Caco-2 (cell line): ENCODE results near the gene CDX2. TPM values are rescaled to one million over a fixed set of nuclear protein-coding genes. Genes with fewer than 3 reads are reported as not detected.

Experiments
- BruUV-seq: library from RNA; stranded (reverse); fragments of 400-500 nt; replicated peaks from 2 replicates; lab custom pipeline; 2021; lab: Mats Ljungman, UMichigan
- CTCF ChIA-PET: fragments of 300-600 bp; sonication (Branson Sonifier 250); formaldehyde crosslinking; loops from one replicate; lab custom pipeline; 2022; ENCODE audit warnings: antibody characterized with exemption; lab: Charles Lee
- POLR2A ChIA-PET: fragments of 300-600 bp; sonication (Branson Sonifier 250); formaldehyde crosslinking; loops from one replicate; lab custom pipeline; 2022; ENCODE audit warnings: antibody characterized with exemption; lab: Charles Lee
- DNase-seq, 2 experiments: peaks; one replicate each; pipeline versions ENCODE4 v3.0.0 to v3.0.0-alpha.2; 2020 to 2022
- H3K27me3 ChIP-seq: replicated peaks from 2 replicates; pipeline ENCODE4 v1.6.0; 2011; ENCODE audit warnings: low read length; ENCODE audit not compliant: control insufficient read depth, insufficient read depth
- H3K36me3 ChIP-seq: 2 replicates; pipeline ENCODE4 v1.5.1; 2011; ENCODE audit warnings: low read length; ENCODE audit not compliant: control insufficient read depth, insufficient read depth
- H3K4me1 ChIP-seq: fragments of 250-450 bp; sonication (Bioruptor Pico); 2 replicates; pipeline ENCODE4 v1.5.1; 2020; ENCODE audit warnings: mild to moderate bottlenecking
- H3K4me3 ChIP-seq: 2 replicates; pipeline ENCODE4 v1.5.1; 2011; ENCODE audit warnings: low read depth, mild to moderate bottlenecking, control low read depth, low read length
- H3K9me3 ChIP-seq: fragments of 250-450 bp; sonication (Bioruptor Pico); 2 replicates; pipeline ENCODE4 v1.5.1; 2020; ENCODE audit warnings: mild to moderate bottlenecking, moderate library complexity
- H3K27ac Mint-ChIP-seq: one replicate; pipeline ENCODE4 v1.8.0; 2022; ENCODE audit warnings: mixed read lengths; ENCODE audit not compliant: unreplicated experiment
- H3K27me3 Mint-ChIP-seq: one replicate; pipeline ENCODE4 v1.8.0; 2022; ENCODE audit warnings: mixed read lengths; ENCODE audit not compliant: insufficient read depth, unreplicated experiment
- H3K36me3 Mint-ChIP-seq: one replicate; pipeline ENCODE4 v1.8.0; 2022; ENCODE audit warnings: mild to moderate bottlenecking, mixed read lengths; ENCODE audit not compliant: insufficient read depth, unreplicated experiment
- H3K4me1 Mint-ChIP-seq: one replicate; pipeline ENCODE4 v1.8.0; 2022; ENCODE audit warnings: low read depth, mixed read lengths; ENCODE audit not compliant: unreplicated experiment
- H3K4me3 Mint-ChIP-seq: one replicate; pipeline ENCODE4 v1.8.0; 2022; ENCODE audit warnings: mild to moderate bottlenecking, moderate library complexity, mixed read lengths; ENCODE audit not compliant: unreplicated experiment
- H3K9me3 Mint-ChIP-seq: one replicate; pipeline ENCODE4 v1.8.0; 2022; ENCODE audit warnings: mixed read lengths; ENCODE audit not compliant: unreplicated experiment
- intact Hi-C: fragments of 100-400 bp; cut with micrococcal nuclease; formaldehyde crosslinking; loops from one replicate; pipeline ENCODE4 v1.10.0; 2022; ENCODE audit not compliant: unreplicated experiment
- total RNA-seq: library from RNA; stranded (reverse); gene quantifications from 2 replicates; pipeline ENCODE4 v1.2.3, GENCODE V29; 2022
- TF ChIP-seq, protein P1 (sequence below), 2 experiments: fragments of 200-600 bp in 1 of 2; IDR thresholded peaks; 1 replicate in 1 of 2; 2 replicates in 1 of 2; pipeline versions ENCODE4 v1.5.1 to v1.8.0; 2011 to 2022; ENCODE audit warnings: antibody characterized with exemption in 1 of 2, control low read depth in 1 of 2, inconsistent platforms in 1 of 2, low read depth in 1 of 2, low read length in 1 of 2, mild to moderate bottlenecking in 1 of 2, moderate library complexity in 1 of 2; ENCODE audit not compliant: insufficient read depth in 1 of 2, severe bottlenecking in 1 of 2, unreplicated experiment in 1 of 2

Gene CDX2
- total RNA-seq, 1 experiment from 2014 or later = 104 TPM

DNA sequence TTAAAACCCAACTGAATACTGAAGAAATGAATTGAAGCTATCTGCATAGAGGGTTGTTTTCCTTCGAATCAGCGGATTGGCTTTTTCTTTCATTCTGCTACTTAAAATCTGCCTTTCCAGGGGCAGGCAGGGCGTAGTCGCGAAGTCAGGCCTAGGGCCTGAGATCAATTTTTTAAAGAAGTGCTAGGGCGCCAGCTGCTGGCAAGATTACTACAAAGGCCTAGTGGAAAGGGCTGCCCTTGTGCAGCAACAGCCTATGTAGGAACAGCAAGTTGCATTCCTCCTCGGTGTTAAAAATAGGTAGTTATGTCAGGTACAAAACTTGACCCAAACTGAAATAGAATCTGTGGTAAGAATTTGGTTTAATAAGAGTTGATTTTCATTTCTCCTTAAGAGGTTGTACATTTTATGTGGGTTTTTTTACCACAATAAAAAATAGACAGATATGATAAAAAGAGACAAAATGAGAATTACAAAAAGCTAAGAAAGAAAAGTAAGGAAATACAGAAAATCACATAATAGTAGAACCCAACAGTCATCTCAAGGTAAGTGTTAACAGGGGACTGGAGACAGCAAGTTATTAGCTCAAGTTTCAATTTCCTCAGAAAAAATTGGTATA is 28.9 kb upstream of the CDX2 start:
- BruUV-seq = no TSS peak
- H3K27me3 Mint-ChIP-seq = no peaks in the 10 kb centered on the region
- ChIA-PET POLR2A (interaction anchor here (0.8 kb wide), 1 partner anchor 37 kb away, joined by 4 read pairs; no protein-coding TSS in a partner anchor), CTCF (interaction anchor here (0.9 to 2.1 kb wide), 5 partner anchors 13 to 636 kb away, joined by 3 to 10 read pairs (median 5); no protein-coding TSS in a partner anchor)
- Histone ChIP-seq H3K36me3 (no peaks in the 10 kb centered on the region), H3K9me3 (no peaks in the 10 kb centered on the region), H3K4me3 (no peak overlapping the region), H3K27me3 (no peaks in the 10 kb centered on the region), H3K4me1 (no peaks in the 10 kb centered on the region)
- peaks cover 10% of the 10 kb centered on the region for H3K36me3 Mint-ChIP-seq
- no peaks in the 10 kb centered on the region for H3K9me3 Mint-ChIP-seq
- H3K4me1 Mint-ChIP-seq = peaks cover 7% of the 10 kb centered on the region
- no peak overlapping the region for H3K27ac Mint-ChIP-seq
- TF ChIP-seq, protein P1, sequence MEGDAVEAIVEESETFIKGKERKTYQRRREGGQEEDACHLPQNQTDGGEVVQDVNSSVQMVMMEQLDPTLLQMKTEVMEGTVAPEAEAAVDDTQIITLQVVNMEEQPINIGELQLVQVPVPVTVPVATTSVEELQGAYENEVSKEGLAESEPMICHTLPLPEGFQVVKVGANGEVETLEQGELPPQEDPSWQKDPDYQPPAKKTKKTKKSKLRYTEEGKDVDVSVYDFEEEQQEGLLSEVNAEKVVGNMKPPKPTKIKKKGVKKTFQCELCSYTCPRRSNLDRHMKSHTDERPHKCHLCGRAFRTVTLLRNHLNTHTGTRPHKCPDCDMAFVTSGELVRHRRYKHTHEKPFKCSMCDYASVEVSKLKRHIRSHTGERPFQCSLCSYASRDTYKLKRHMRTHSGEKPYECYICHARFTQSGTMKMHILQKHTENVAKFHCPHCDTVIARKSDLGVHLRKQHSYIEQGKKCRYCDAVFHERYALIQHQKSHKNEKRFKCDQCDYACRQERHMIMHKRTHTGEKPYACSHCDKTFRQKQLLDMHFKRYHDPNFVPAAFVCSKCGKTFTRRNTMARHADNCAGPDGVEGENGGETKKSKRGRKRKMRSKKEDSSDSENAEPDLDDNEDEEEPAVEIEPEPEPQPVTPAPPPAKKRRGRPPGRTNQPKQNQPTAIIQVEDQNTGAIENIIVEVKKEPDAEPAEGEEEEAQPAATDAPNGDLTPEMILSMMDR (IDR thresholded peaks at IDR 0.05; ENCODE audit: insufficient read depth in 1 of 2, low read depth in 1 of 2, low read length in 1 of 2, severe bottlenecking in 1 of 2, unreplicated experiment in 1 of 2) = peak; percentile 65 to 82
- peak; percentile 80 to 82 for DNase-seq
- intact Hi-C loops = loop anchor here (1.0 to 5.0 kb wide), 5 partner anchors 10 to 636 kb away; partner anchors contain the start of gene URAD
- no peak overlapping the region for H3K4me3 Mint-ChIP-seq

DNA sequence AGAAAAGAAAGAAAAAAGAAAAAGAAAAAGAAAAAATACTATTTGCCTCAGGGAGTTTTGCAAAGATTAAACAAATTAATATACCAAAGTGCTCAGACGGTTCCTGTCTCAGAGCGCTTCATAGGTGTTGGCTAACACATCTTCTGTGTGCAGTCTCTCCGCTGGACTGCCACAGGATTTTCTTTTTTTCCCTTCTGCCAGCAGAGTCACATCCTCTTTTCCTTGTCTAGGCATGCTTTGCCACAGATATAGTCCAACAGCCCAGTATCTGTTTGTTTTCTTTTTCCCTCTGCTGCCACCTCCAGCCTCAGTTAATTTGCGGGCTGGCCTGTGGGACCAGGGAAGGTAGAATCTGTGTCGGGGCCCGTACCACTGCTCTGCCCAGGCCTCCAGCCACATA is 22.8 kb upstream of the CDX2 start:
- peaks cover 23% of the 10 kb centered on the region for H3K4me1 ChIP-seq
- intact Hi-C loops = no loop called here
- no peak overlapping the region for H3K4me3 Mint-ChIP-seq
- H3K27ac Mint-ChIP-seq = no peak overlapping the region
- no peaks in the 10 kb centered on the region for H3K27me3 ChIP-seq
- H3K4me1 Mint-ChIP-seq = peaks cover 10% of the 10 kb centered on the region
- H3K9me3 ChIP-seq = no peaks in the 10 kb centered on the region
- ChIA-PET POLR2A (no interaction called here), CTCF (no interaction called here)
- TF ChIP-seq, protein P1 (IDR thresholded peaks at IDR 0.05; ENCODE audit: insufficient read depth in 1 of 2, low read depth in 1 of 2, low read length in 1 of 2, severe bottlenecking in 1 of 2, unreplicated experiment in 1 of 2) = no peak
- no peak for DNase-seq
- no peaks in the 10 kb centered on the region for H3K9me3 Mint-ChIP-seq
- BruUV-seq = no TSS peak
- no peak overlapping the region for H3K4me3 ChIP-seq
- H3K36me3 Mint-ChIP-seq = no peaks in the 10 kb centered on the region
- no peaks in the 10 kb centered on the region for H3K27me3 Mint-ChIP-seq
- H3K36me3 ChIP-seq = no peaks in the 10 kb centered on the region

DNA sequence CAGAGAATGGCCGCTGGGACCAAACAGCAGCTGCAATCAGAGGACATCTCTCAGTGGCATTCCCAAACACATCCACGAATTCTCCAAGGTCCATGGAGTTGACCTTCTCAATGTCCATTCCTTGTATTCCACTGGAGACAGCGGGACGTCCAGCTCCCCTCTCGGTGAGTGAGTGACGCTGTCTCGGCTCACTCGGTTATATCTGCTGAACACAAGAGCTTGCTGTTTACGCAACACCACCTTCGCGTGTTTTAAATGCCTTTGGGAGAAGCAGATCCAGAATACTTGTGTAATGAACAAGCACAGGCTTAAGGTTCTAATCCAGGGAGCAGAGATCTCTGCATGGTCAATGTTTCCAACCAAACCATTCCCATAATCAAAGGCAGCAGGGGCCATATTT is 19.4 kb upstream of the CDX2 start, which contains the start of gene URAD:
Gene URAD, minus strand, starts transcription at position 174 of the 400 bp plus-strand sequence. Its CDS starts 56 bp downstream, at position 118.
- intact Hi-C loops = loop anchor here (1.0 kb wide), 1 partner anchor 10 kb away; no protein-coding TSS in a partner anchor
- ChIA-PET POLR2A (interaction anchor here (0.6 to 1.3 kb wide), 2 partner anchors 28 to 538 kb away, joined by 6 to 8 read pairs; partner anchors contain the start of gene MTIF3), CTCF (interaction anchor here (0.6 to 6.4 kb wide), 6 partner anchors 13 to 1039 kb away, joined by 5 to 82 read pairs (median 6); no protein-coding TSS in a partner anchor)
- DNase-seq = peak; percentile 69 to 75
- Histone ChIP-seq H3K4me1 (peaks cover 25% of the 10 kb centered on the region), H3K36me3 (no peaks in the 10 kb centered on the region), H3K27me3 (no peaks in the 10 kb centered on the region), H3K9me3 (no peaks in the 10 kb centered on the region), H3K4me3 (no peak within 1 kb of the TSS)
- BruUV-seq = no TSS peak
- no peaks in the 10 kb centered on the region for H3K9me3 Mint-ChIP-seq
- no peaks in the 10 kb centered on the region for H3K27me3 Mint-ChIP-seq
- peaks cover 17% of the 10 kb centered on the region for H3K4me1 Mint-ChIP-seq
- no peaks in the 10 kb centered on the region for H3K36me3 Mint-ChIP-seq
- peak within 1 kb of the TSS; percentile 43 for H3K4me3 Mint-ChIP-seq
- TF ChIP-seq, protein P1 (IDR thresholded peaks at IDR 0.05; ENCODE audit: insufficient read depth in 1 of 2, low read depth in 1 of 2, low read length in 1 of 2, severe bottlenecking in 1 of 2, unreplicated experiment in 1 of 2) = no peak
- H3K27ac Mint-ChIP-seq = peak within 1 kb of the TSS; percentile 48
